ENCODE data around the gene CLDN24. TPM values are rescaled to one million over a fixed set of nuclear protein-coding genes. Genes with fewer than 3 reads are reported as not detected.

The CLDN24 gene
- total RNA-seq, 3 donors from 2014 or later: not detected

GRCh38 chr4:183320211-183321059, 1.8 kb downstream of the CLDN24 start, which contains the start of gene CLDN22:
TSS of gene CLDN22 (minus strand) at chr4:183320276. CDS start at chr4:183320218, 58 bp downstream.
- intact Hi-C loops (cut with DNase I; ENCODE audit: low total_unique reads): no loop called here
- H3K27ac ChIP-seq: no peak within 1 kb of the TSS
- no peaks in the 10 kb centered on the region for H3K4me1 ChIP-seq
- TF ChIP-seq POLR2AphosphoS5 (IDR thresholded peaks at IDR 0.05): no peak
- no peak for TF ChIP-seq POLR2A (IDR thresholded peaks at IDR 0.05)
- no peak for TF ChIP-seq CTCF (IDR thresholded peaks at IDR 0.05)
- no peaks in the 10 kb centered on the region for H3K27me3 ChIP-seq
- no peak for DNase-seq (ENCODE audit: low spot score in 2 of 2)
- no peaks in the 10 kb centered on the region for H3K36me3 ChIP-seq
- no peaks in the 10 kb centered on the region for H3K9me3 ChIP-seq
- no peak within 1 kb of the TSS for H3K4me3 ChIP-seq

GRCh38 chr4:183318656-183319055, 3.6 kb downstream of the CLDN24 start:
- Histone ChIP-seq H3K27me3 (no peaks in the 10 kb centered on the region), H3K4me3 (no peak overlapping the region), H3K9me3 (no peaks in the 10 kb centered on the region), H3K36me3 (no peaks in the 10 kb centered on the region), H3K27ac (no peak overlapping the region), H3K4me1 (no peaks in the 10 kb centered on the region)
- DNase-seq (ENCODE audit: low spot score in 2 of 2): no peak
- TF ChIP-seq POLR2A (IDR thresholded peaks at IDR 0.05): no peak
- no peak for TF ChIP-seq CTCF (IDR thresholded peaks at IDR 0.05)
- TF ChIP-seq POLR2AphosphoS5 (IDR thresholded peaks at IDR 0.05): no peak
- intact Hi-C loops (cut with DNase I; ENCODE audit: low total_unique reads): no loop called here

- H3K4me1 ChIP-seq: no peaks in the 10 kb centered on the region
- intact Hi-C loops (cut with DNase I; ENCODE audit: low total_unique reads): no loop called here
- H3K27me3 ChIP-seq: no peaks in the 10 kb centered on the region
- H3K9me3 ChIP-seq: no peaks in the 10 kb centered on the region
- no peak for TF ChIP-seq POLR2A (IDR thresholded peaks at IDR 0.05)
- no peak for TF ChIP-seq CTCF (IDR thresholded peaks at IDR 0.05)
- no peak for TF ChIP-seq POLR2AphosphoS5 (IDR thresholded peaks at IDR 0.05)
- no peak overlapping the region for H3K4me3 ChIP-seq
- no peaks in the 10 kb centered on the region for H3K36me3 ChIP-seq
- H3K27ac ChIP-seq: no peak overlapping the region
- no peak for DNase-seq (ENCODE audit: low spot score in 2 of 2)
These were observed 7.4 kb downstream of the CLDN24 start for GRCh38 chr4:183314806-183315205.

- Histone ChIP-seq H3K36me3 (no peaks in the 10 kb centered on the region), H3K4me3 (no peak overlapping the region), H3K27ac (no peak overlapping the region), H3K9me3 (no peaks in the 10 kb centered on the region), H3K27me3 (no peaks in the 10 kb centered on the region), H3K4me1 (no peaks in the 10 kb centered on the region)
- no peak for DNase-seq (ENCODE audit: low spot score in 2 of 2)
- TF ChIP-seq CTCF (IDR thresholded peaks at IDR 0.05) (no peak), POLR2AphosphoS5 (IDR thresholded peaks at IDR 0.05) (no peak), POLR2A (IDR thresholded peaks at IDR 0.05) (no peak)
- intact Hi-C loops (cut with DNase I; ENCODE audit: low total_unique reads): no loop called here
These were observed 7.9 kb downstream of the CLDN24 start for GRCh38 chr4:183314336-183314735.

- no peaks in the 10 kb centered on the region for H3K9me3 ChIP-seq
- no peaks in the 10 kb centered on the region for H3K36me3 ChIP-seq
- no peaks in the 10 kb centered on the region for H3K4me1 ChIP-seq
- no peak overlapping the region for H3K27ac ChIP-seq
- intact Hi-C loops (cut with DNase I; ENCODE audit: low total_unique reads): no loop called here
- H3K4me3 ChIP-seq: no peak overlapping the region
- no peak for DNase-seq (ENCODE audit: low spot score in 2 of 2)
- no peaks in the 10 kb centered on the region for H3K27me3 ChIP-seq
- TF ChIP-seq CTCF (IDR thresholded peaks at IDR 0.05) (no peak), POLR2AphosphoS5 (IDR thresholded peaks at IDR 0.05) (no peak), POLR2A (IDR thresholded peaks at IDR 0.05) (no peak)
These were observed 9.4 kb downstream of the CLDN24 start for GRCh38 chr4:183312841-183313240.
